Kidney (tissue), 14 donors: Measurements from ENCODE around the gene OBSCN. TPM values are rescaled to one million over a fixed set of nuclear protein-coding genes. Genes with fewer than 3 reads are reported as not detected.

Experiments
- DNase-seq, 5 donors: peaks; one replicate each; pipeline ENCODE4 v3.0.0-alpha.2; 2013 to 2020
- FAIRE-seq: peaks from 2 replicates; lab custom pipeline; 2012; peaks lifted over from hg19 to GRCh38; lab: Jason Lieb, UNC
- H3K27ac ChIP-seq, 2 donors: one replicate each; pipeline ENCODE4 v1.7.0; 2013; ENCODE audit warnings: low read depth in 2 of 2, low read length in 2 of 2, inconsistent platforms in 1 of 2
- H3K27me3 ChIP-seq: one replicate; pipeline ENCODE4 v1.7.1; 2013; ENCODE audit warnings: low read length, inconsistent platforms; ENCODE audit not compliant: control insufficient read depth, insufficient read depth
- H3K36me3 ChIP-seq, 3 donors: one replicate each; pipeline versions ENCODE4 v1.7.0 to v1.7.1; 2013; ENCODE audit warnings: low read length in 3 of 3, control low read depth in 1 of 3, inconsistent platforms in 1 of 3; ENCODE audit not compliant: insufficient read depth in 3 of 3, control insufficient read depth in 2 of 3
- H3K4me1 ChIP-seq, 3 donors: one replicate each; pipeline versions ENCODE4 v1.7.0 to v1.7.1; 2013; ENCODE audit warnings: low read length in 3 of 3, inconsistent platforms in 1 of 3, low read depth in 1 of 3; ENCODE audit not compliant: control insufficient read depth in 2 of 3, insufficient read depth in 2 of 3
- H3K4me3 ChIP-seq, 3 donors: one replicate each; pipeline versions ENCODE4 v1.7.0 to v1.8.1; 2013; ENCODE audit warnings: low read length in 3 of 3, control low read depth in 1 of 3, inconsistent platforms in 1 of 3
- H3K9ac ChIP-seq, 3 donors: one replicate each; pipeline versions ENCODE4 v1.7.0 to v1.7.1; 2013; ENCODE audit warnings: low read length in 3 of 3, control low read depth in 1 of 3, inconsistent platforms in 1 of 3
- H3K9me3 ChIP-seq, 3 donors: one replicate each; pipeline versions ENCODE4 v1.7.0 to v1.7.1; 2013; ENCODE audit warnings: low read length in 3 of 3, control low read depth in 1 of 3, inconsistent platforms in 1 of 3; ENCODE audit not compliant: control insufficient read depth in 2 of 3, insufficient read depth in 1 of 3
- CTCF ChIP-seq: IDR thresholded peaks from 3 replicates; pipeline ENCODE4 v1.5.1; 2012; ENCODE audit warnings: mild to moderate bottlenecking, moderate library complexity, borderline replicate concordance; ENCODE audit not compliant: insufficient read depth; ENCODE audit errors: extremely low read depth
- intact Hi-C: fragments of 100-400 bp; cut with DNase I; formaldehyde crosslinking; loops from one replicate; pipeline ENCODE4 v1.11.1; 2022
- polyA plus RNA-seq: library from polyadenylated mRNA; stranded (reverse); fragments of 350-450 nt; fragmentation: Illumina TruSeq; extraction: RNeasy Lipid Tissue Mini Kit (QIAGEN cat#74804); gene quantifications from one replicate; pipeline ENCODE4 v1.2.3, GENCODE V29; 2014; ENCODE audit warnings: low read depth, low replicate concordance; ENCODE audit not compliant: insufficient read depth
- total RNA-seq: library from RNA; stranded (reverse); fragmentation: NEBNext Ultra II Directional; extraction: Animal tissue kit (Norgen Biotek cat#: 25700); gene quantifications from one replicate; pipeline ENCODE4 v1.2.1, GENCODE V29; 2021
- donor health status: control.
- donor health status: control.
- donor health status: control.
- donor health status: control.
- donor health status: control.
- donor health status: DM: yes; HTN: yes; CAD: no.
- donor health status: Normal renal cell carcinoma (clear cell type).

The OBSCN gene
- total and polyA plus RNA-seq, 2 donors from 2014 or later = 14.5 to 30.0 TPM

GRCh38 chr1:228305721-228306152 is 97.9 kb downstream of the OBSCN start:
- no peak for DNase-seq

GRCh38 chr1:228306275-228307217 is 98.7 kb downstream of the OBSCN start:
- peak in 3 of 5 donors; percentile 8 to 46 (median 13) for DNase-seq
- H3K9ac ChIP-seq = no peak overlapping the region
- no peak for TF ChIP-seq CTCF

More at GRCh38 chr1:228305721-228306152, 97.9 kb downstream of the OBSCN start:
- TF ChIP-seq CTCF = no peak
- no peak overlapping the region for H3K9ac ChIP-seq
- no peaks in the 10 kb centered on the region for H3K27me3 ChIP-seq
- H3K4me3 ChIP-seq = no peak overlapping the region
- H3K4me1 ChIP-seq = no peaks in the 10 kb centered on the region
- H3K9me3 ChIP-seq = peaks cover 0 to 17% (median 3%) of the 10 kb centered on the region in 3 donors
- intact Hi-C loops = no loop called here
- no peak for FAIRE-seq
- H3K36me3 ChIP-seq = no peaks in the 10 kb centered on the region
- no peak overlapping the region for H3K27ac ChIP-seq

GRCh38 chr1:228307218-228308023 is 99.6 kb downstream of the OBSCN start:
- H3K4me1 ChIP-seq = no peaks in the 10 kb centered on the region
- no peak overlapping the region for H3K9ac ChIP-seq
- intact Hi-C loops = no loop called here
- no peak for TF ChIP-seq CTCF
- DNase-seq (peak in 2 of 5 donors; percentile 17 to 44), FAIRE-seq (no peak)
- peaks cover 0 to 9% (median 0%) of the 10 kb centered on the region in 3 donors for H3K9me3 ChIP-seq
- no peaks in the 10 kb centered on the region for H3K36me3 ChIP-seq
- H3K27ac ChIP-seq = no peak overlapping the region
- no peaks in the 10 kb centered on the region for H3K27me3 ChIP-seq
- no peak overlapping the region for H3K4me3 ChIP-seq

More at GRCh38 chr1:228306275-228307217, 98.7 kb downstream of the OBSCN start:
- peaks cover 0 to 17% (median 3%) of the 10 kb centered on the region in 3 donors for H3K9me3 ChIP-seq
- no peaks in the 10 kb centered on the region for H3K4me1 ChIP-seq
- FAIRE-seq = no peak
- intact Hi-C loops = no loop called here
- no peak overlapping the region for H3K27ac ChIP-seq
- H3K27me3 ChIP-seq = no peaks in the 10 kb centered on the region
- H3K36me3 ChIP-seq = no peaks in the 10 kb centered on the region
- no peak overlapping the region for H3K4me3 ChIP-seq
